IMR-90 (cell line): ENCODE measurements around the gene MOSPD3.

Experiments
- MXI1 ChIP-seq: IDR thresholded peaks from 2 replicates; pipeline ENCODE4 v1.6.1; 2012; ENCODE audit warnings: low read depth, mild to moderate bottlenecking, low read length, moderate library complexity, borderline replicate concordance
- POLR2A ChIP-seq: IDR thresholded peaks from 2 replicates; pipeline ENCODE4 v1.6.1; 2012; ENCODE audit warnings: mild to moderate bottlenecking, low read depth, low read length
- RFX5 ChIP-seq: IDR thresholded peaks from 2 replicates; pipeline ENCODE4 v1.8.0; 2012; ENCODE audit warnings: low read depth, mild to moderate bottlenecking, low read length, moderate library complexity

DNA sequence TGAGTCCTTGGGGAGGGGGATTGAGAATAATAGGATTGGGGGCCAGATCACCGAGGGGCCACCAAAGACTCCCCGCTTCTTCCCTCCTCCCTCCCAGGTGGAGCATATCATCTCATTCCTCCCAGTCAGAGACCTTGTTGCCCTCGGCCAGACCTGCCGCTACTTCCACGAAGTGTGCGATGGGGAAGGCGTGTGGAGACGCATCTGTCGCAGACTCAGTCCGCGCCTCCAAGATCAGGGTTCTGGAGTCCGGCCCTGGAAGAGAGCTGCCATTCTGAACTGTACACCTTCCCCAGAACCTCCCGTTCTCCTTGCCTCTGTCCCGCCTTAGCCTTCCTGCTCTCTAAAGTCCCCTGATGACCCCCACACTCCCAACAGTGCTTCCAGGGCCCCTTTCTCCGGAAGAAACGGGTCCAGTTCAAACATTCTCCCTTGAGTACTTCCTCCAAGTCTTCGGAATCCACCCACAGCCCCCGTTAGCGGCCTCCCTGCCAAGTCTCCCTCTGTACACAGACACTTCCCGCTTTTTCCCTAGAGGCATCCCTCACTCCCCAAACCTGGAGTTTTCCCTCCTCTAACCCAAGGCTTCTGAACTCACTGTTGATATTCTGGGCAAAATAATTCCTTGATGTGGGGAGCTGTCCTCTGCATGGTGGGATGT, 22.1 kb upstream of the MOSPD3 start:
- no peak for TF ChIP-seq RFX5
- no peak for TF ChIP-seq MXI1
- no peak for TF ChIP-seq POLR2A
